GM19328 (cell line): ENCODE results near the gene PSEN2.

Source experiments
- ATAC-seq: cut with Tn5 transposase; IDR thresholded peaks from one replicate; pipeline ENCODE4 v1.9.1; 2021; ENCODE audit warnings: mild to moderate bottlenecking, moderate library complexity; ENCODE audit not compliant: unreplicated experiment

The PSEN2 gene

GRCh38 chr1:226884966-226885820 lies 14.8 kb downstream of the PSEN2 start:
- ATAC-seq, result no peak

GRCh38 chr1:226886122-226886901 lies 15.9 kb downstream of the PSEN2 start:
- ATAC-seq, result no peak

GRCh38 chr1:226887006-226887405 lies 16.6 kb downstream of the PSEN2 start:
- ATAC-seq, result no peak

GRCh38 chr1:226888021-226888420 lies 17.6 kb downstream of the PSEN2 start:
- no peak for ATAC-seq

GRCh38 chr1:226888816-226889215 lies 18.4 kb downstream of the PSEN2 start:
- ATAC-seq, result no peak

- ATAC-seq, result no peak
These were observed 19.4 kb downstream of the PSEN2 start for GRCh38 chr1:226889616-226890330.

- no peak for ATAC-seq
These were observed 20.1 kb downstream of the PSEN2 start for GRCh38 chr1:226890331-226891108.

GRCh38 chr1:226891346-226891745 lies 20.9 kb downstream of the PSEN2 start:
- ATAC-seq, result no peak

GRCh38 chr1:226891846-226892523 lies 21.6 kb downstream of the PSEN2 start:
- ATAC-seq, result no peak

GRCh38 chr1:226892524-226892875 lies 22.1 kb downstream of the PSEN2 start:
- no peak for ATAC-seq

- no peak for ATAC-seq
These were observed 23.5 kb downstream of the PSEN2 start for GRCh38 chr1:226893936-226894335.

GRCh38 chr1:226894826-226895225 lies 24.4 kb downstream of the PSEN2 start:
- no peak for ATAC-seq

GRCh38 chr1:226895644-226896043 lies 25.2 kb downstream of the PSEN2 start:
- ATAC-seq, result no peak

- ATAC-seq, result no peak
These were observed 27.8 kb downstream of the PSEN2 start for GRCh38 chr1:226898246-226898645.

GRCh38 chr1:226901421-226901820 lies 31.0 kb downstream of the PSEN2 start:
- ATAC-seq, result no peak

GRCh38 chr1:226902601-226903000 lies 32.2 kb downstream of the PSEN2 start:
- ATAC-seq, result no peak

GRCh38 chr1:226903819-226904716 lies 33.7 kb downstream of the PSEN2 start:
- no peak for ATAC-seq

- ATAC-seq, result no peak
These were observed 34.4 kb downstream of the PSEN2 start for GRCh38 chr1:226904772-226905171.

GRCh38 chr1:226908419-226908818 lies 38.0 kb downstream of the PSEN2 start:
- ATAC-seq, result no peak
